Progenitor cell of endocrine pancreas (in vitro differentiated cells): ENCODE measurements around the gene TMEM92. TPM values are rescaled to one million over a fixed set of nuclear protein-coding genes. Genes with fewer than 3 reads are reported as not detected.
A peak's percentile ranks its signal among the peaks of the same experiment; 100 is the strongest.

Experiments
- DNase-seq: peaks from one replicate; pipeline ENCODE4 v3.0.0; 2021; ENCODE audit warnings: low spot score; ENCODE audit not compliant: unreplicated experiment
- H3K27ac Mint-ChIP-seq: 2 replicates; pipeline ENCODE4 v1.8.0; 2021; ENCODE audit warnings: mild to moderate bottlenecking, moderate library complexity, mixed read lengths
- H3K27me3 Mint-ChIP-seq: 2 replicates; pipeline ENCODE4 v1.8.0; 2021; ENCODE audit warnings: mixed read lengths
- H3K36me3 Mint-ChIP-seq: 2 replicates; pipeline ENCODE4 v1.8.0; 2022; ENCODE audit warnings: mixed read lengths; ENCODE audit not compliant: insufficient read depth
- H3K4me1 Mint-ChIP-seq: 2 replicates; pipeline ENCODE4 v1.8.0; 2021; ENCODE audit warnings: low read depth, mixed read lengths
- H3K4me3 Mint-ChIP-seq: 2 replicates; pipeline ENCODE4 v1.8.0; 2021; ENCODE audit warnings: low read depth, mild to moderate bottlenecking, moderate library complexity, mixed read lengths
- H3K9me3 Mint-ChIP-seq: 2 replicates; pipeline ENCODE4 v1.8.0; 2021; ENCODE audit warnings: low read depth, mixed read lengths
- CTCF ChIP-seq: fragments of 200-600 bp; sonication (generic); IDR thresholded peaks from one replicate; pipeline ENCODE4 v1.5.0; 2021; ENCODE audit warnings: antibody characterized with exemption, mild to moderate bottlenecking; ENCODE audit not compliant: unreplicated experiment
- total RNA-seq: library from RNA; stranded (reverse); gene quantifications from 2 replicates; pipeline ENCODE4 v1.2.1, GENCODE V29; 2021

TMEM92 gene
- total RNA-seq, 1 donor from 2014 or later, result 7.4 TPM

GRCh38 chr17:50303596-50303995, 29.3 kb downstream of the TMEM92 start:
- Mint-ChIP-seq H3K27ac (no peak overlapping the region), H3K4me1 (peaks cover 11% of the 10 kb centered on the region), H3K9me3 (no peaks in the 10 kb centered on the region), H3K36me3 (no peaks in the 10 kb centered on the region), H3K27me3 (peaks cover 14% of the 10 kb centered on the region), H3K4me3 (no peak overlapping the region)
- DNase-seq, result no peak
- TF ChIP-seq CTCF, result no peak

- H3K27me3 Mint-ChIP-seq, result peaks cover 14% of the 10 kb centered on the region
- H3K4me1 Mint-ChIP-seq, result peaks cover 11% of the 10 kb centered on the region
- no peak for DNase-seq
- no peak for TF ChIP-seq CTCF
- no peaks in the 10 kb centered on the region for H3K9me3 Mint-ChIP-seq
- H3K36me3 Mint-ChIP-seq, result no peaks in the 10 kb centered on the region
- H3K4me3 Mint-ChIP-seq, result no peak overlapping the region
- no peak overlapping the region for H3K27ac Mint-ChIP-seq
Measured at GRCh38 chr17:50304781-50305404, 30.6 kb downstream of the TMEM92 start.

GRCh38 chr17:50307654-50308053, 33.4 kb downstream of the TMEM92 start:
- TF ChIP-seq CTCF, result no peak
- Mint-ChIP-seq H3K27ac (no peak overlapping the region), H3K9me3 (no peaks in the 10 kb centered on the region), H3K4me3 (no peak overlapping the region), H3K4me1 (peaks cover 4% of the 10 kb centered on the region), H3K36me3 (no peaks in the 10 kb centered on the region), H3K27me3 (peaks cover 23% of the 10 kb centered on the region)
- DNase-seq, result no peak

GRCh38 chr17:50308666-50309065, 34.4 kb downstream of the TMEM92 start:
- Mint-ChIP-seq H3K27ac (peak overlapping the region; percentile 33), H3K36me3 (no peaks in the 10 kb centered on the region), H3K4me1 (peaks cover 4% of the 10 kb centered on the region), H3K4me3 (no peak overlapping the region), H3K9me3 (no peaks in the 10 kb centered on the region), H3K27me3 (peaks cover 30% of the 10 kb centered on the region)
- no peak for DNase-seq
- TF ChIP-seq CTCF, result no peak

GRCh38 chr17:50310455-50311111, 36.3 kb downstream of the TMEM92 start:
- Mint-ChIP-seq H3K9me3 (no peaks in the 10 kb centered on the region), H3K27me3 (peaks cover 28% of the 10 kb centered on the region)
- no peak for DNase-seq

More at GRCh38 chr17:50310455-50311111, 36.3 kb downstream of the TMEM92 start:
- Mint-ChIP-seq H3K27ac (no peak overlapping the region), H3K4me3 (no peak overlapping the region), H3K36me3 (no peaks in the 10 kb centered on the region), H3K4me1 (no peaks in the 10 kb centered on the region)
- TF ChIP-seq CTCF, result no peak
